Activated CD8-positive, alpha-beta T cell treated with anti-CD3 and anti-CD28 coated beads for 36 hours (primary cell): Measurements from ENCODE around the gene RAI2. TPM values are rescaled to one million over a fixed set of nuclear protein-coding genes. Genes with fewer than 3 reads are reported as not detected.

Experiments used
- ATAC-seq: fragments of 200-7000 bp; cut with Tn5 transposase; one replicate; pipeline ENCODE4 v1.10.0; 2021; ENCODE audit warnings: mild to moderate bottlenecking, moderate library complexity
- CTCF ChIA-PET: fragments of 350-600 bp; sonication (Branson Sonifier 250); formaldehyde crosslinking; loops from one replicate; lab custom pipeline; 2021; ENCODE audit warnings: antibody characterized with exemption; lab: Charles Lee
- POLR2A ChIA-PET: fragments of 350-600 bp; sonication (Branson Sonifier 250); formaldehyde crosslinking; loops from one replicate; lab custom pipeline; 2021; ENCODE audit warnings: antibody characterized with exemption; lab: Charles Lee
- DNase-seq: peaks from one replicate; pipeline ENCODE4 v3.0.0-alpha.2; 2020
- H3K27ac Mint-ChIP-seq: one replicate; pipeline ENCODE4 v1.8.0; 2021; ENCODE audit warnings: mild to moderate bottlenecking, mixed read lengths
- H3K27me3 Mint-ChIP-seq: one replicate; pipeline ENCODE4 v1.8.0; 2021; ENCODE audit warnings: mixed read lengths
- H3K36me3 Mint-ChIP-seq: one replicate; pipeline ENCODE4 v1.8.0; 2021; ENCODE audit warnings: low read depth, mixed read lengths
- H3K4me1 Mint-ChIP-seq: one replicate; pipeline ENCODE4 v1.8.0; 2021; ENCODE audit warnings: low read depth, mixed read lengths
- H3K4me3 Mint-ChIP-seq: one replicate; pipeline ENCODE4 v1.8.0; 2021; ENCODE audit warnings: mild to moderate bottlenecking, moderate library complexity, mixed read lengths
- H3K9me3 Mint-ChIP-seq: one replicate; pipeline ENCODE4 v1.8.0; 2021; ENCODE audit warnings: mixed read lengths
- CTCF ChIP-seq: fragments of 200-600 bp; IDR thresholded peaks from one replicate; pipeline ENCODE4 v1.8.0; 2022; ENCODE audit warnings: antibody characterized with exemption, mild to moderate bottlenecking
- intact Hi-C: fragments of 100-400 bp; cut with micrococcal nuclease; formaldehyde crosslinking; loops from one replicate; pipeline ENCODE4 v1.10.0; 2022
- total RNA-seq, 2 experiments: library from RNA; stranded (reverse); gene quantifications; one replicate each; pipeline ENCODE4 v1.2.3, GENCODE V29; 2021

RAI2 gene
- total RNA-seq, 2 experiments from 2014 or later = 0.20 to 0.41 TPM

- no peak for ATAC-seq
- no peak overlapping the region for H3K4me3 Mint-ChIP-seq
- intact Hi-C loops = no loop called here
- no peaks in the 10 kb centered on the region for H3K4me1 Mint-ChIP-seq
- H3K9me3 Mint-ChIP-seq = no peaks in the 10 kb centered on the region
- no peaks in the 10 kb centered on the region for H3K27me3 Mint-ChIP-seq
- CTCF ChIA-PET = no interaction called here
- POLR2A ChIA-PET = no interaction called here
- no peak for DNase-seq
- no peak for TF ChIP-seq CTCF
- no peak overlapping the region for H3K27ac Mint-ChIP-seq
- no peaks in the 10 kb centered on the region for H3K36me3 Mint-ChIP-seq
Measured at GRCh38 chrX:17822351-17822750, 38.7 kb downstream of the RAI2 start.

- ATAC-seq (no peak), DNase-seq (no peak)
- H3K9me3 Mint-ChIP-seq = no peaks in the 10 kb centered on the region
- H3K4me1 Mint-ChIP-seq = no peaks in the 10 kb centered on the region
- CTCF ChIA-PET = no interaction called here
- no peaks in the 10 kb centered on the region for H3K27me3 Mint-ChIP-seq
- no peak overlapping the region for H3K4me3 Mint-ChIP-seq
- intact Hi-C loops = no loop called here
- H3K27ac Mint-ChIP-seq = no peak overlapping the region
- H3K36me3 Mint-ChIP-seq = no peaks in the 10 kb centered on the region
- no peak for TF ChIP-seq CTCF
- POLR2A ChIA-PET = no interaction called here
Measured at GRCh38 chrX:17820100-17820499, 41.0 kb downstream of the RAI2 start.

- Mint-ChIP-seq H3K36me3 (no peaks in the 10 kb centered on the region), H3K27me3 (no peaks in the 10 kb centered on the region), H3K4me1 (no peaks in the 10 kb centered on the region), H3K27ac (no peak overlapping the region), H3K4me3 (no peak overlapping the region), H3K9me3 (no peaks in the 10 kb centered on the region)
- DNase-seq = no peak
- no peak for TF ChIP-seq CTCF
- ChIA-PET POLR2A (no interaction called here), CTCF (no interaction called here)
- no peak for ATAC-seq
- intact Hi-C loops = no loop called here
Measured at GRCh38 chrX:17818726-17819125, 42.4 kb downstream of the RAI2 start.

- Mint-ChIP-seq H3K9me3 (no peaks in the 10 kb centered on the region), H3K4me1 (no peaks in the 10 kb centered on the region), H3K27me3 (no peaks in the 10 kb centered on the region), H3K4me3 (no peak overlapping the region), H3K36me3 (no peaks in the 10 kb centered on the region), H3K27ac (no peak overlapping the region)
- ChIA-PET POLR2A (no interaction called here), CTCF (no interaction called here)
- TF ChIP-seq CTCF = no peak
- intact Hi-C loops = no loop called here
- DNase-seq = no peak
- no peak for ATAC-seq
Measured at GRCh38 chrX:17817251-17817650, 43.8 kb downstream of the RAI2 start.

- H3K9me3 Mint-ChIP-seq = no peaks in the 10 kb centered on the region
- no peak overlapping the region for H3K4me3 Mint-ChIP-seq
- ChIA-PET CTCF (interaction anchor here (0.7 kb wide), 1 partner anchor 14 kb away, joined by 3 read pairs; no protein-coding TSS in a partner anchor), POLR2A (no interaction called here)
- H3K27ac Mint-ChIP-seq = no peak overlapping the region
- no peak for DNase-seq
- no peak for TF ChIP-seq CTCF
- H3K27me3 Mint-ChIP-seq = no peaks in the 10 kb centered on the region
- H3K36me3 Mint-ChIP-seq = no peaks in the 10 kb centered on the region
- intact Hi-C loops = no loop called here
- H3K4me1 Mint-ChIP-seq = no peaks in the 10 kb centered on the region
- ATAC-seq = no peak
Measured at GRCh38 chrX:17814557-17814956, 46.5 kb downstream of the RAI2 start.
